ENCODE measurements around the gene DDAH1. TPM values are rescaled to one million over a fixed set of nuclear protein-coding genes. Genes with fewer than 3 reads are reported as not detected.

Gene DDAH1
- total and polyA plus RNA-seq, 2 experiments from 2014 or later = 29.4 to 41.7 TPM

DNA sequence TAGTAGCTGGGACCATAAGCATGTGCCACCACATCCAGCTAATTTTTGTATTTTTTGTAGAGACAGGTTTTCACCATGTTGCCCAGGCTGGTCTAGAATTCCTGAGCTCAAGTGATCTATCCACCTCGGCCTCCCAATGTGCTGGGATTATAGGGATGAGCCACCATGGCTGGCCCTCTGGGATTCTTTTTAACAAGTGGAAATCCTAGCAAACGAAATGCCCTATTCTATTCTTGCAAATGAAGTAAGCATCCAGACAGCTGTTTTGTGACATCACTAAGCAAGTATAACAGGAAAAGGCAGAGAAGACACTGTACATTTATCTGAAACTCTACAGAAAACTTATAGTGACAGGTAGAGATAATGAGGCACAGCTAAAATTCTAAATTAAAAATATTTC is 86.4 kb downstream of the DDAH1 start:
- peaks cover 17% of the 10 kb centered on the region for H3K79me2 ChIP-seq (replicated peaks; ENCODE audit: insufficient read depth)
- H3K27me3 Mint-ChIP-seq (ENCODE audit: insufficient read depth, low read depth, poor library complexity) = no peaks in the 10 kb centered on the region

DNA sequence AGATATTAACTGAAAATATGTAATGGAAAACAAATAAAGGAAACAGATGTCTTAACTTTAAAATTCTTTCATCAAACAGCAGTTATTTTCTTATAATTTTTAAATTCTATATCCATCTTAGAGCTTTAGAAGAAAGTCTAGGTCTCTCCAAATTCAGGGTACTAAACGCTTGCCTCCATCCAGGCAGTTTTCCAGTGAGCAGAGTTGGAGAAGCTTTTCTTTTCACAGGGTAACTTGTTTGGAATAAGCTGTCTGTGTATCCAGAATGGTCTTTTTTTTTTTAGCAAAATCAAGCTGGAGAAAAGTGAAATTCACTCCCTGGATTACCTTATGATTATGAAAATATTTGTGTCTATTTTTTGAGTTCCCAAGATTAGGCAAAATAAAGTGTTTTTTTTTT is 88.6 kb downstream of the DDAH1 start:
- H3K4me1 ChIP-seq (ENCODE audit: insufficient read depth) = peaks cover 8% of the 10 kb centered on the region; the same call in 1 of the 2 replicates
- no peak overlapping the region for H3K27ac ChIP-seq (ENCODE audit: low read depth)
- peaks cover 17% of the 10 kb centered on the region for H3K4me1 Mint-ChIP-seq
- no peaks in the 10 kb centered on the region for H3K36me3 Mint-ChIP-seq (ENCODE audit: low read depth)
- no peak overlapping the region for H2AFZ ChIP-seq
- H4K20me1 ChIP-seq (replicated peaks; ENCODE audit: insufficient read depth) = no peaks in the 10 kb centered on the region
- DNase-seq (ENCODE audit: low spot score) (no peak), ATAC-seq (no peak)
- no peaks in the 10 kb centered on the region for H3K27me3 ChIP-seq (ENCODE audit: insufficient read depth)
- H3K4me3 Mint-ChIP-seq = no peak overlapping the region
- peaks cover 10% of the 10 kb centered on the region; the same call in 1 of the 2 replicates for H3K79me2 ChIP-seq (replicated peaks; ENCODE audit: insufficient read depth)
- no peaks in the 10 kb centered on the region for H3K9me3 Mint-ChIP-seq
- no peaks in the 10 kb centered on the region for H3F3A ChIP-seq (replicated peaks; ENCODE audit: low read depth)
- no peak overlapping the region for H3K4me3 ChIP-seq
- no peak overlapping the region for H3K27ac Mint-ChIP-seq
- H3K4me2 ChIP-seq = no peak overlapping the region
- H3K27me3 Mint-ChIP-seq (ENCODE audit: insufficient read depth, low read depth, poor library complexity) = no peaks in the 10 kb centered on the region
- H3K9me2 ChIP-seq (ENCODE audit: insufficient read depth) = no peaks in the 10 kb centered on the region
- H3K36me3 ChIP-seq (ENCODE audit: insufficient read depth) = no peaks in the 10 kb centered on the region
- no peak for TF ChIP-seq ZNF331 (CRISPR knock-in tag; IDR thresholded peaks at IDR 0.05; ENCODE audit: low read depth)
- TF ChIP-seq, protein P1, sequence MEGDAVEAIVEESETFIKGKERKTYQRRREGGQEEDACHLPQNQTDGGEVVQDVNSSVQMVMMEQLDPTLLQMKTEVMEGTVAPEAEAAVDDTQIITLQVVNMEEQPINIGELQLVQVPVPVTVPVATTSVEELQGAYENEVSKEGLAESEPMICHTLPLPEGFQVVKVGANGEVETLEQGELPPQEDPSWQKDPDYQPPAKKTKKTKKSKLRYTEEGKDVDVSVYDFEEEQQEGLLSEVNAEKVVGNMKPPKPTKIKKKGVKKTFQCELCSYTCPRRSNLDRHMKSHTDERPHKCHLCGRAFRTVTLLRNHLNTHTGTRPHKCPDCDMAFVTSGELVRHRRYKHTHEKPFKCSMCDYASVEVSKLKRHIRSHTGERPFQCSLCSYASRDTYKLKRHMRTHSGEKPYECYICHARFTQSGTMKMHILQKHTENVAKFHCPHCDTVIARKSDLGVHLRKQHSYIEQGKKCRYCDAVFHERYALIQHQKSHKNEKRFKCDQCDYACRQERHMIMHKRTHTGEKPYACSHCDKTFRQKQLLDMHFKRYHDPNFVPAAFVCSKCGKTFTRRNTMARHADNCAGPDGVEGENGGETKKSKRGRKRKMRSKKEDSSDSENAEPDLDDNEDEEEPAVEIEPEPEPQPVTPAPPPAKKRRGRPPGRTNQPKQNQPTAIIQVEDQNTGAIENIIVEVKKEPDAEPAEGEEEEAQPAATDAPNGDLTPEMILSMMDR (conservative IDR thresholded peaks at IDR 0.05; ENCODE audit: low read depth in 2 of 2) = no peak
- no peak for TF ChIP-seq CREB1 (CRISPR knock-in tag; IDR thresholded peaks at IDR 0.05; ENCODE audit: low read depth)
- TF ChIP-seq, protein P2, sequence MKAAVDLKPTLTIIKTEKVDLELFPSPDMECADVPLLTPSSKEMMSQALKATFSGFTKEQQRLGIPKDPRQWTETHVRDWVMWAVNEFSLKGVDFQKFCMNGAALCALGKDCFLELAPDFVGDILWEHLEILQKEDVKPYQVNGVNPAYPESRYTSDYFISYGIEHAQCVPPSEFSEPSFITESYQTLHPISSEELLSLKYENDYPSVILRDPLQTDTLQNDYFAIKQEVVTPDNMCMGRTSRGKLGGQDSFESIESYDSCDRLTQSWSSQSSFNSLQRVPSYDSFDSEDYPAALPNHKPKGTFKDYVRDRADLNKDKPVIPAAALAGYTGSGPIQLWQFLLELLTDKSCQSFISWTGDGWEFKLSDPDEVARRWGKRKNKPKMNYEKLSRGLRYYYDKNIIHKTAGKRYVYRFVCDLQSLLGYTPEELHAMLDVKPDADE (IDR thresholded peaks at IDR 0.05) = no peak
- TF ChIP-seq ZNF114 (CRISPR knock-in tag; IDR thresholded peaks at IDR 0.05) = no peak
- TF ChIP-seq POLR2AphosphoS5 (IDR thresholded peaks at IDR 0.05; ENCODE audit: low read depth) = no peak

More for the DNA sequence above, 86.4 kb downstream of the DDAH1 start:
- peaks cover 15% of the 10 kb centered on the region for H3K36me3 Mint-ChIP-seq (ENCODE audit: low read depth)
- Histone ChIP-seq H4K20me1 (replicated peaks; ENCODE audit: insufficient read depth) (no peaks in the 10 kb centered on the region), H3K4me3 (no peak overlapping the region), H3K4me1 (ENCODE audit: insufficient read depth) (peaks cover 3% of the 10 kb centered on the region; the same call in 1 of the 2 replicates), H3F3A (replicated peaks; ENCODE audit: low read depth) (no peaks in the 10 kb centered on the region), H3K36me3 (ENCODE audit: insufficient read depth) (peaks cover 6% of the 10 kb centered on the region; the same call in 1 of the 2 replicates), H3K9me2 (ENCODE audit: insufficient read depth) (no peaks in the 10 kb centered on the region), H3K27me3 (ENCODE audit: insufficient read depth) (no peaks in the 10 kb centered on the region), H3K27ac (ENCODE audit: low read depth) (no peak overlapping the region; the same call in 1 of the 2 replicates), H2AFZ (no peak overlapping the region), H3K4me2 (no peak overlapping the region)
- no peak for DNase-seq (ENCODE audit: low spot score)
- no peak overlapping the region for H3K27ac Mint-ChIP-seq
- H3K4me3 Mint-ChIP-seq = no peak overlapping the region
- peaks cover 15% of the 10 kb centered on the region for H3K9me3 Mint-ChIP-seq
- no peak for TF ChIP-seq ZNF114 (CRISPR knock-in tag; IDR thresholded peaks at IDR 0.05)
- TF ChIP-seq NANOG (IDR thresholded peaks at IDR 0.05; ENCODE audit: borderline replicate concordance) = no peak
- TF ChIP-seq, protein P3, sequence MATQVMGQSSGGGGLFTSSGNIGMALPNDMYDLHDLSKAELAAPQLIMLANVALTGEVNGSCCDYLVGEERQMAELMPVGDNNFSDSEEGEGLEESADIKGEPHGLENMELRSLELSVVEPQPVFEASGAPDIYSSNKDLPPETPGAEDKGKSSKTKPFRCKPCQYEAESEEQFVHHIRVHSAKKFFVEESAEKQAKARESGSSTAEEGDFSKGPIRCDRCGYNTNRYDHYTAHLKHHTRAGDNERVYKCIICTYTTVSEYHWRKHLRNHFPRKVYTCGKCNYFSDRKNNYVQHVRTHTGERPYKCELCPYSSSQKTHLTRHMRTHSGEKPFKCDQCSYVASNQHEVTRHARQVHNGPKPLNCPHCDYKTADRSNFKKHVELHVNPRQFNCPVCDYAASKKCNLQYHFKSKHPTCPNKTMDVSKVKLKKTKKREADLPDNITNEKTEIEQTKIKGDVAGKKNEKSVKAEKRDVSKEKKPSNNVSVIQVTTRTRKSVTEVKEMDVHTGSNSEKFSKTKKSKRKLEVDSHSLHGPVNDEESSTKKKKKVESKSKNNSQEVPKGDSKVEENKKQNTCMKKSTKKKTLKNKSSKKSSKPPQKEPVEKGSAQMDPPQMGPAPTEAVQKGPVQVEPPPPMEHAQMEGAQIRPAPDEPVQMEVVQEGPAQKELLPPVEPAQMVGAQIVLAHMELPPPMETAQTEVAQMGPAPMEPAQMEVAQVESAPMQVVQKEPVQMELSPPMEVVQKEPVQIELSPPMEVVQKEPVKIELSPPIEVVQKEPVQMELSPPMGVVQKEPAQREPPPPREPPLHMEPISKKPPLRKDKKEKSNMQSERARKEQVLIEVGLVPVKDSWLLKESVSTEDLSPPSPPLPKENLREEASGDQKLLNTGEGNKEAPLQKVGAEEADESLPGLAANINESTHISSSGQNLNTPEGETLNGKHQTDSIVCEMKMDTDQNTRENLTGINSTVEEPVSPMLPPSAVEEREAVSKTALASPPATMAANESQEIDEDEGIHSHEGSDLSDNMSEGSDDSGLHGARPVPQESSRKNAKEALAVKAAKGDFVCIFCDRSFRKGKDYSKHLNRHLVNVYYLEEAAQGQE (IDR thresholded peaks at IDR 0.05; ENCODE audit: unreplicated experiment) = no peak
- TF ChIP-seq JUNB (IDR thresholded peaks at IDR 0.05; ENCODE audit: unreplicated experiment) = no peak
- TF ChIP-seq CREB1 (CRISPR knock-in tag; IDR thresholded peaks at IDR 0.05; ENCODE audit: low read depth) = no peak
- peaks cover 11% of the 10 kb centered on the region for H3K4me1 Mint-ChIP-seq
- no peak for ATAC-seq

All from GM23338 (cell line).